GM21367 (cell line): Measurements from ENCODE around the gene HLA-DQA2.
"Not testable (repeated sequence)": the region's sequence is repeated elsewhere in the genome, so short reads cannot be mapped to it uniquely, and the experiment has no call there.

Experiments
- ATAC-seq: cut with Tn5 transposase; IDR thresholded peaks from one replicate; pipeline ENCODE4 v1.9.1; 2021; ENCODE audit not compliant: unreplicated experiment

Gene HLA-DQA2

DNA sequence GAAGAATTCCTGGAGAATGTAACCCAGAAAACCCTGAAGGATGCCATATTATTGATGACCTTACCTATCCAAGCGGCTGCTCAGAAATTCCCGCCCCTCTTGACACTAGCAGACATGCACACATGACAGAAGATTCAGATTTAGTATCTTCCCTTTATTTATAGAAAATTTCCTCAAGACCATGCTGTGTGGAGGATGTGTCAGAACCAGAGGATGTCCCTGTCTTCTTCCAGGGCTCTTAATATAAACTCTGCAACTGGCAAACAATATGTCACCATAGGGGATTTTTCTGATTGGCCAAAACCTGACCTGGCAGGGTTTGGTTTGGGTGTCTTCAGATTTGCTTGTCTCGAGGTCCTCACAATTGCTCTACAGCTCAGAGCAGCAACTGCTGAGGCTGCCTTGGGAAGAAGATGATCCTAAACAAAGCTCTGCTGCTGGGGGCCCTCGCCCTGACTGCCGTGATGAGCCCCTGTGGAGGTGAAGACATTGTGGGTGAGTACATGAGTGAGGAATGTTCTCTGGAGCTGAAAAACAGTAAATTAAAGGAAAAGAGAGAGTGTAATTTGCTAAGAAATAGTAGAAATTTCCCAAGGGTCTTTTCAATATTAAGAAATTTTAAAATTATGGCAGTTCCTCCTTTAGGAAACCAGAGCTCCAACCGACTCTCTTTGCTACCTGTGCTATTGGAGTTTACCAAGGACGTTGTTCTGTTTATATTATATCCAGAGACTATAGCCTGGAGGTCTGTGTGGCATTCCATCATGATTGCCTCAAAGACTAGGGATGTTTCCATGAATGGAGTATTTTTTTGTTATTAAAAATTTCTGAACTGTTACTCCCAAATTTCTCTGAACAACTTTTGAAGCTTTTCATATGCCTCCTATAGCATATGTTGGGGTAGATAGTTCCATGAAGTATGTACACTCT, at the start of gene HLA-DQA2:
Gene HLA-DQA2, plus strand, starts transcription at position 361 of the 930 bp plus-strand sequence. Its CDS starts 53 bp downstream, at position 414.
- ATAC-seq: no peak

DNA sequence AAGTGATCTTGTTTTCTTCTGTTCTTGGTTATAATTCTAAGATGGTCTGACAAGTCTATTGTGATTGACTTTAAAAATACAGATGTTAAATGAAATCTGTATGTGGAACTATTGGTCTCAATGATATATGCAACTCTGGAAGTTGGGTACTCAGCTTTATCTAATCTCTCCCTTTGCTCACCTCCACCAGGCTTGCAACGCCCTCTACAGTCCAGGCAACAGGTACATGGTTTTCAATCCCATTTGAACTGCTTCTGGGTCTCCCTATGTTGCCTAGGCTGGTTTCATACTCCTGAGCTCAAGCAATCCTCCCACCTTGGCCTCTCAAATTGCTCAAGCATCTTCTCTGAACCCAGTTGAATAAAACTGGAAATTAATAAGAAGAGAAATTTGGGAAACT, 49.2 kb upstream of the HLA-DQA2 start:
- ATAC-seq: no peak

DNA sequence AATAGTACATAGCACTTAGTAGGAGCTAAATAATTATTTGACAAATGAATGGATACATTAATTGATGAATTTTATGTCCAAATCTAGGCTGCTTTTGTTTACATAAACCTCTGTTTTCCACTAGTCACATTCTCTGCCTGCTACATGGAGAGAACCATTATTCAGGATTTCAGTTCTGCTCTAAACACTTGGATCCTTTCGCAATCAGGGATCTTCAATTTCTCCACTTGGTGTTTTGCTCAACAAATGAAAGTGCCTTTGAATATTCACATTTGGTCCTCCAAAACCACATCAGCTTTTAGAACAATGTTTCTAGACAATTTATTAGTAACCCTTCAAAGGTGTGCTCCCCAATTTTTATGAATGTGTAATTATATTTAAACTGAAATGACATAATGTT, 44.2 kb upstream of the HLA-DQA2 start:
- no peak for ATAC-seq

DNA sequence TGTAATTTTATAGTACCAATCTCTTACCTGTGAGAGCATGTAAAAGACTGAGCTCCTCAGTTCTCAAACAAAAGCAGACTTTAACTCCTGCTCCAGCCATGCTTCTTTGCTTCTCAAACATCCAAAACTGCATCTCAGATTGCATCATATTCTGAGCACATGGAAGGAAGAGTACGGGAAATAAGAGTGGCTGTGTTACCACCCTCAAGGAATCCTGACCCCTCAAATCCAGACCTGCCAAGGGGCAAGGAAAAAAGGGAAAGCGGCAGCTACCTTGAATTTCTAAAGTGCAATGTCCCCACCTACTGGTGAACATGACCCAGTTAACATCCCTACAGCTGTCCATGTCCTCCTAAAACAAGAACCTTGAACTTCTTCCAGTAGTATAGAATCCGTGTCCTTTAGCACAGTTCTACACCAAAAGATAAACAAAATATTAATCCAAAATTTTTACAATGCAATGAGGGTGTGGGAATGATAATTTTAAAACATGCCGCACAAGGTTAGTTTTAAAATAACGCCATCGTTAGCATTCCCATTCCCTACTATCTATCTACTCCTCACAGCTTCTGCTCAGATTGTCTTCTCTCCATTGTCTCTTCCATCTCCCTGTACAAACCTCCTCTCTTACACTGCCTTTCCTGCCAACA, 40.7 kb upstream of the HLA-DQA2 start:
- no peak for ATAC-seq

DNA sequence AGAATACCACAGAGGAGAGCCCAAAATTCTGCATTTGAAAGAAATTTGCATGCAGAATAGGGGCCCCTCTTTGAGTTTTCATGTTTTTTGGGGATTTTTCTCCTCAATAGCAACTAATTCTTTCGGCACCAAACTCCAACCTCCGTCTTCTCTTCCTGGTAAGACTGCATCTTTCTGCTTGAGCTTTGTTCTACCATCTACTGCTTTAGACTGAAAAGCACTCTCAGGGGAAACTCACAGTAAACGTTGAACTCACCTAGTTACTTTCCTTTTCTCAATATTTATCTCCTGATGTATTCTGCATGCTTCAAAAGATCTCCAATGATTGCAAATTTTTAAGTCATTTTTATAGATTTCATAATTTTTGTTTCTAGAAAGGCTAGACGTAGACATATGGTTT, 37.8 kb upstream of the HLA-DQA2 start:
- ATAC-seq: no peak

DNA sequence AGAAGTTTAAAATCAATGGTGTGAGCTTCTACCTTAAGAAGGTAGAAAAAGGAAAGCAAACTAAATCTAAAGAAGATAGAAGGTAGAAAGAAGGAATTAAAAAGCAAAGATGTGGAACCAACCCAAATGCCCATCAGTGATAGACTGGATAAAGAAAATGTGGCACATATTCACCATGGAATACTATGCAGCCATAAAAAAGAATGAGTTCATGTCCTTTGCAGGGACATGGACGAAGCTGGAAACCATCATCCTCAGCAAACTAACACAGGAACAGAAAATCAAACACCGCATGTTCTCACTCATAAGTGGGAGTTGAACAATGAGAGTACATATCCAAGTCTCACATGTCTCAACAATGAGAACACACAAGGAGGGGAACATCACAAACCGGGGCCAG, 36.0 kb upstream of the HLA-DQA2 start:
- ATAC-seq: not testable (repeated sequence)

DNA sequence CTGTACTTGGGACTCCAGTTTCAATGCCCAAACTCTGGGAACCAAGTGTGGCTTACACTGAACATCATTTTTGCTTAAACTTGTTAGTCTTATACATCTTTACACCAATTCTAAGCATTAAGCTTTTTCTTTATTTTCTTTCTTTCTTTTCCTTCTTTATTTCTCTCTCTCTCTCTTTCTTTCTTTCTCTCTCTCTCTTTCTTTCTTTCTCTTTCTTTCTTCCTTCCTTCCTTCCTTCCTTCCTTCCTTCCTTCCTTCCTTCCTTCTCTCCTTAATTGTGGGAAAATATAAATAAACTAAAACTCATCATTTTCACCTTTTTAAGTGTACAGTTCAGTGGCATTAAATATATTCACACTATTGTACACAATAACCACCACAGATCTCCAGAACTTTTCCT, 31.6 kb upstream of the HLA-DQA2 start:
- ATAC-seq: no peak

DNA sequence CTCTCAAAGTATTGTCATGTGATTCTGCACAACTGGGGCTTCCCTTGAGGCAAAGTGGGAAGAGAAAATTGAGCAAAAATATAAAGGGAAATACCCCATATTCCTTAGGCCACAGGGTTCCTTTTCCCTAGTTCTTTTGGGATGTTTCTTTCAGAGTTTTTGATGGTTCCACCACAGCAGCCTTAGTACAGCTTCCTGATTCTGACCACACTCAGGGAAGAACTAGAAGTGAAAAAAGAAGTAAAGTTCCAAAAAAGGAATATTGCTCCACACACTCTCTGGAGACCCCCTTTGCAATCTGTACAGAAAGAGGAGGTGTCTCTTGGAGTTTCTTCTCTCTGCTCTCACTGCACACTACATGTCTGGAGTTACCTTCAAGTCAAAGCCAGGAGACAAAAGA, 27.9 kb upstream of the HLA-DQA2 start:
- no peak for ATAC-seq

DNA sequence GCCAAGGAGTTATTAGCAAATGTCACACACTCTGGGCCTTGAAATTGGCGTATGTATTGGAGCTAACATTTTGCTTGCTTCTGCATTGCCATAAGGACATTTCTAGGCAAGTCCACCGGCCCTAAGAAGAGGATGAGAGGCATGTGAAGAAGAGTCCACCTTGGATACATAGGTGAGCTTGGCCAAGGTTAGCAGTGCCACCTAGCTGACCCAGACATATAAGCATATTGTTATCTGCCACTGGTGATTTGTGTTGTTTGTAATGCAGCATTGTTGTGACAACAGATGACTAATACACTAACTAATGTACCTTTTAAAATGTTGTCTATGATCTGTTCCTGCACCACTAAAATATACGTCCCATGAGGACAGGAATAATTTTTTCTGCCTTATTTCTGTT, 24.8 kb upstream of the HLA-DQA2 start:
- ATAC-seq: no peak

DNA sequence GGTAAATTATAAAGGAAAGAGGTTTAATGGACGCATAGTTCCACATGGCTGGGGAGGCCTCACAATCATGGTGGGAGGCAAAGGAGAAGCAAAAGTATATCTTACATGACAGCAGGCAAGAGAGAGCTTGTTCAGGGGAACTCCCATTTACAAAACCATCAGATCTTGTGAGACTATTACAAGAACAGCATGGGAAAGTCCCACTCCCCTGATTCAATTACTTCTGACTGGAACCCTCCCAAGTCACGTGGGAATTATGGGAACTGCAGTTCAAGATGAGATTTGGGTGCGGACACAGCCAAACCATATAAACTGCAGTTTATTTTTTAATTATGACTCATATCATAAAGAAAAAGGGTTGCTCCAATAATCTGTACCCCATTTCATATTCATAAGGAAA, 22.3 kb upstream of the HLA-DQA2 start:
- no peak for ATAC-seq

DNA sequence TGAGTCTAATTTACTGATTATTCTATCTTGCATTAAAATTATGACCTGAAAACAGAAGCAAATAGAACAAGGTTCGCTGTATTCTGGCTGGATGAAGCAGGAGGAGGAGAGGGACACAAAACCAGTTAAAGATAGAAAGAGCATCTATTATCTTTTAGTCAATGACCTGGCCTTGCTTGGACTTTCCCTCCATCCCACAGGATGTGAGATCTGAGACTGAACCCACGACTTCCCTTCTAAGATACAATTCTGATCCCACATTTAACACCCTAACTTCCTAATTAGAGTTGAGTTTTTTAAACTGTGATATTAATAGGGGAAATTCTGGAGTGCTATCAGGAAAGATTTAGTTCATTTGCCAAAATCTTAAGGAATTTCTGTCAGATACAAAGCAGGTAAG, 3.1 kb upstream of the HLA-DQA2 start:
- no peak for ATAC-seq

DNA sequence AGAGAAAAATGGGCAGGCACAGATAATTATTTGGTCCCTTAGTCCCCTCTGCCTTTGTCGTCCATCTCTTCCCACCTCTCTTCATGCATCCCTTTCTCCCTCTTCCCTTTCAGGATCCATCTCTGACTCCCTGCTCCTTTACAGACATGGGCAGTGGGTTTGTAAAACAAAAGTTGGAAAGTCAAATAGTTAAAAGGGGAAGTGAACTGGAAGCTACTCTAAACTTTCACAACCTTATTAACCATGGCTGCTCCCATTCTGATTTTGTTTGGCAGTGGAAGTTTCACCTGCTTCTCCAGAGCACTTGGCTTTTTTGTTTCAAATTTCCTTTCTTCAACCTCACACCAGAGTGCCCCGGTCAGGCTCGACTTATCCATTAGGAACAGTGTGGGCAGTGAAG, 1.2 kb downstream of the HLA-DQA2 start:
- no peak for ATAC-seq

DNA sequence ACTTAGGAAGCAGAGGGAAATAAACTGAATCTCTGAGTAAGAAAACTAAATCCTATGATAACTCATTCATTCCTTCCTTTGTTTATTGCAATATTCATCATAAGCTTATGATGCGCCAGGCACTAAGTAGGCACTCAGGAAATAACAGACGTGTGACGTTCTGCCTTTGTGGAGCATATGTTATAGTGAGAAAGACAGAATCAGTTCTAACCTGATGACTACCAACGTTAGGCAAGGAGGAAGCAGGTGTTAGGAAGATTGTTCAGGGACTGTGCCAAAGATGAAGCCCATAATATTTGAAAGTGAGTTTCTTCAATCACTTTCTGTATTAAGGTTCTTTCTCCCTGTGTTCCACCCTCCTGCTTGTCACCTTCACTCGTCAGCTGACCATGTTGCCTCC, 3.6 kb downstream of the HLA-DQA2 start:
- ATAC-seq: no peak

DNA sequence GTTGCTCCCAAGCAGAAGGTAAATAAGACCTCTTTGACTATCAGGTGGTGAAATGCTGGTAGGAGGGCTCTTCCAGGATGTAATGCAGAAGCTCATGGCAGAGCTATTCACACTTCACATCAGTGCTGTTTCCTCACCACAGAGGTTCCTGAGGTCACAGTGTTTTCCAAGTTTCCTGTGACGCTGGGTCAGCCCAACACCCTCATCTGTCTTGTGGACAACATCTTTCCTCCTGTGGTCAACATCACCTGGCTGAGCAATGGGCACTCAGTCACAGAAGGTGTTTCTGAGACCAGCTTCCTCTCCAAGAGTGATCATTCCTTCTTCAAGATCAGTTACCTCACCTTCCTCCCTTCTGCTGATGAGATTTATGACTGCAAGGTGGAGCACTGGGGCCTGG, 4.5 kb downstream of the HLA-DQA2 start:
- not testable (repeated sequence) for ATAC-seq

DNA sequence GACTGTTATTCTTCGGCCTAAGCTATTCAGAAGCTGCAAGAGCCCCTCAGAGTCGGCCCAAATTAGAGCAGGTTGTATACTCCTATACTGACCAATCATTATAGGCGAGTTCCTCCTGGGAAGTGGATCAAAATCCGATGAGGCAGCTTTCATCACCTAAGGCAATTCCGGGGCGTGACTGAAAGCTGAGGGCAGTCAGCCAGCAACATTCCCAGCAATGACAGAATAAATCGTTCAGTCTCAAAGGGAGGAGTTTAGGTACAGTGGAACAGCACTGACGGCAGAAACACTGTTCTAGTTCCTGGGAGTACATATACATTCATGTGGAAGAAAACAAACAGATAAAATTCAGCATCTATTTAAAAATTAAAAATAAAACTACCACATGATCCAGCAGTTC, 11.4 kb downstream of the HLA-DQA2 start:
- no peak for ATAC-seq

DNA sequence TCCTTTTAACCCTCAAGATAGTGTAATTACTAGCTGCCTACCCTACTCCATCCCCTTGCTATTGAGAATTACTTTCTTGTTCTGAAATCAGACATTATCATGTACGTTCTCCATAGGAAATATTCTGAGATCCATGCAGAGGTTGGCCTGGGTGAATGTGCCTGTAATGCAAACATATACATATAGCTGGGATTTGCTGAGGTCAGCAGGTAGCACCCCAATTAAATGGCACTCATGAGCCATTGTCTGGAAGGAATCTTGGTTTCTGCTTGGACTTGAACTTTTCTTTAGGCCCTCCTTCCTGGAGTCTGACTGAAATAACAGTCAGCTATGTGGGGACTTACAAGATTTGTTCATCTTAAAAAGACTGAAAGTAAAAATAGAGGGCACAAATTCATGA, 18.5 kb downstream of the HLA-DQA2 start:
- ATAC-seq: no peak

DNA sequence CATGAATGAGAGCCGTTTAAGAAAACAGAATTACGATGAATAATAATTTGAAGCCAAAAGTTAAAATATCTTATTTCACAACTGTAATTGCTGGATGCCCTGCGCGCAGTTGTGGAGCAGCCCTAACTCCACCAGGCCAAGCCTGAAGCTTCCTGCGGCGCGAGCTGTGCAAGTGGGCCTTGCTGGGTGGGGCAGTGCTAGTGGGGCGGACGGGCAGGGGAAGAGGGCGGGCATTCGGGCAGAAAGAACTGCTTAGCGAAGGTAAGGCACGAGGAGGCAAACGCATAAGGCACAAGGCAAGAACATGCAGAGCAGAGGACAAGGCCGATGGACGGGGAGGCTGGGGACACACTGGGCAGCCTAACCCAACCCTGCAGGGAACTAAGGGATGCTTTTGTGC, 19.9 kb downstream of the HLA-DQA2 start:
- no peak for ATAC-seq

DNA sequence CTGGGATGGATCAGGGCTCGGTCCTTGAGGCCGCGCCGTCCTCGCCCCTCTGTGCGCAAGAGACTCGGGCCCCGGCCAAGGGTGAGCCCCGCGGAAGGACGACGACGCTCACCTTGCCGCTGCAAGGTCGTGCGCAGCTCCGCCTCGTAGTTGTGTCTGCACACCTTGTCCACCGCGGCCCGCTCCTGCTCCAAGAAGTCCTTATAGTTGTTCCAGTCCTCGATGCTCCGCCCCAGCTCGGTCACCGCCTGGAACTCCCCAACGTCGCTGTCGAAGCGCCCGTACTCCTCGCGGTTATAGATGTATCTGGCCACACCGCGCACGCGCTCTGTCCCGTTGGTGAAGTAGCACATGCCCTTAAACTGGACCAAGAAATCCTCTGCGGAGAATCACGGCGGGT, 20.4 kb downstream of the HLA-DQA2 start:
- no peak for ATAC-seq

DNA sequence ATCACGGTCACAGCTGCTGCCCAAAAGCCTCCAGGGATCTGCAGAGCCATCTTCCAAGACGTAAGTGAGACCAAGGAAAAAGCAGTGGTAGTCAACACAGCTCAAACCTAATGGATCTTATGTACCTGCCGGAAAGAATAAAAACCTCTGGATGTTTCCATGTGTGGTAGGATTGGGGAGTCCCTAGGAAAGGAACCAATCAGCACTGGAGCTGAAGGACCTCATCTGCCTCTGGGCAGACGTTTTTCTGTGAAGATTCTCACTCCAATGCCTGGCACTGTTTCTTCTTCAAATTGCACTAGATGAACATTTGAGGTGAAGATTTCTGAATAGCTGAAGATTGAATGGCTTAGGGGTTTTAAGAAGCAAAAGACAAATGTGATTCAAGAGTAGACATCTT, 22.2 kb downstream of the HLA-DQA2 start, which contains the start of gene HLA-DQB2:
Gene HLA-DQB2, minus strand, starts transcription at position 112 of the 400 bp plus-strand sequence. Its CDS starts 62 bp downstream, at position 50.
- ATAC-seq: no peak

DNA sequence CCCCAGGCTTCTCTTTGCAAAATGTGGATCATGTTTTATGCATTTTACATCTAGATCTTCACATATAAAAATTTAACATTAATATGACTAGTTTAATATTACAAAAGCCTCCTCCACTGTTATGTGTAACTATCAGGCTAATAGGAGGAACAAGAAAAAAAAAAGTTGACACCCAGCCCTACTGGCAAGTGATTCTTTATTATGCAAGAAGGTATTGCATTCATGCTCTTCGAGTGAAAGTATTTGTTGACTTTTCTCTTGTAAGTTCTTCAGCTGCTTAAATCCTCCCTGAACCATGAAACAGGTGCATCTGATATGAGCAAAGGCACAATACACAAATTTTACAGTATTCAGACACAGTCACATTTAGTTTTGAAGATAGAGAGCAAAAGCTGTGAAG, 22.9 kb downstream of the HLA-DQA2 start:
- ATAC-seq: no peak

DNA sequence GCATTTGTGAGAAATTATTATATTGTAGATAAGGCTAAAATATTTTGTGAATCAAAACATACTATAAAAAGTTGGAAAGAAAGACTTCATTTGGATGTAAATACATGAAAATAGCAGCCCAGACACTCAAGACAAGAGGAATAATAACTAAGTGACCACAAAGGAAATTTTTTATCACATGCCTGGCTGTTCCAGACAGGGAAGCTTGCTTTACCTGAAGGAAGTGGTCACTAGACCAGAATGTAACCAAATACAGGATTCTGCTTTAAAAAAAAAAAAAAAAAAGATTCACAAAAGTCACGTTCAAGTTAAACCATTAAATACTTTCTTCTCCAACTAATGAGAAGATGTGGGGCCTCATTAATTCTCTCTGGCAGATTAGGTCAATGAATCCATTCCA, 31.5 kb downstream of the HLA-DQA2 start:
- no peak for ATAC-seq

DNA sequence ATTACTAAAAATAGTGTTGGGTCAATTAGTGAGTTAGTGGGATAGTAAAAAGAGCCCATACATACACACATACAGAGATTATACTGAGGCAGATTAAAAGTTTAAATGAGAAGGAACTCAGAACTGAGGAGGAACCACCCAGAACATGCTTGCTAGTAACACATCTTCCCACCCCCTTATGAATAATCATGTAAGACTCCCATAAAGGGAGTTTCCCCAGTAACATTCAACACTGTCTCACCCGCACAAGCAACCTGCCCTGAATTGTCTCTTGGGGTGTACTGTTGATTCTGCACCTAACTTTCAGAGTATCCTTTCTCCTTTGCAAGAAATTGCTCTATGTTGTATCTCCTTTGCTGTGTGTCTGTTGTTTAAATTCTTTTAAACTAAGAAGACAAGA, 33.2 kb downstream of the HLA-DQA2 start:
- ATAC-seq: no peak
